ENCODE measurements around the gene ATP5MK. TPM values are rescaled to one million over a fixed set of nuclear protein-coding genes. Genes with fewer than 3 reads are reported as not detected.
A peak's percentile ranks its signal among the peaks of the same experiment; 100 is the strongest.

ATP5MK gene, protein sequence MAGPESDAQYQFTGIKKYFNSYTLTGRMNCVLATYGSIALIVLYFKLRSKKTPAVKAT
- total RNA-seq (100 to 1,000 TPM; 173 to 917 (median 329) TPM), polyA plus RNA-seq (1,000 to 10,000 TPM in 1 of 3 donors, 100 to 1,000 TPM in 2; 754 to 1,315 (median 756) TPM)
- long read RNA-seq, donor 1, transcript ATP5MD-204 (5 exons, 626 nt), result minor isoform, 11 of 628 reads
- long read RNA-seq, donor 1, transcript ATP5MD-203 (4 exons, 635 nt), result minor isoform, 9 of 628 reads
- long read RNA-seq, donor 1, transcript ATP5MD-201 (4 exons, 364 nt), result major isoform, 538 of 628 reads
- long read RNA-seq, donor 1, partial matches to known transcripts, result 53 of 628 reads
- long read RNA-seq, donor 1, other reads (novel, unspliced or antisense), result 13 of 628 reads
- long read RNA-seq, donor 2, transcript ATP5MD-201 (4 exons, 364 nt), result major isoform, 315 of 366 reads
- long read RNA-seq, donor 2, partial matches to known transcripts, result 42 of 366 reads
- long read RNA-seq, donor 2, other reads (novel, unspliced or antisense), result 0 of 366 reads
- long read RNA-seq, donor 3, transcript ATP5MD-201 (4 exons, 364 nt), result major isoform, 356 of 429 reads
- long read RNA-seq, donor 3, transcript ATP5MD-204 (5 exons, 626 nt), result minor isoform, 5 of 429 reads
- long read RNA-seq, donor 3, partial matches to known transcripts, result 52 of 429 reads
- long read RNA-seq, donor 3, other reads (novel, unspliced or antisense), result 11 of 429 reads
- long read RNA-seq, donor 4, transcript ATP5MD-201 (4 exons, 364 nt), result major isoform, 290 of 304 reads
- long read RNA-seq, donor 4, transcript ATP5MD-202 (5 exons, 560 nt), result minor isoform, 9 of 304 reads
- long read RNA-seq, donor 4, partial matches to known transcripts, result 1 of 304 reads
- long read RNA-seq, donor 4, other reads (novel, unspliced or antisense), result 4 of 304 reads
- long read RNA-seq, donor 5, transcript ATP5MD-201 (4 exons, 364 nt), result major isoform, 209 of 213 reads
- long read RNA-seq, donor 5, partial matches to known transcripts, result 0 of 213 reads
- long read RNA-seq, donor 5, other reads (novel, unspliced or antisense), result 1 of 213 reads
- long read RNA-seq, donor 6, transcript ATP5MD-201 (4 exons, 364 nt), result major isoform, 258 of 266 reads
- long read RNA-seq, donor 6, partial matches to known transcripts, result 1 of 266 reads
- long read RNA-seq, donor 6, other reads (novel, unspliced or antisense), result 3 of 266 reads
- long read RNA-seq, donor 7, transcript ATP5MD-201 (4 exons, 364 nt), result major isoform, 251 of 287 reads
- long read RNA-seq, donor 7, partial matches to known transcripts, result 30 of 287 reads
- long read RNA-seq, donor 7, other reads (novel, unspliced or antisense), result 0 of 287 reads
- long read RNA-seq, donor 8, transcript ATP5MD-204 (5 exons, 626 nt), result minor isoform, 26 of 428 reads
- long read RNA-seq, donor 8, transcript ATP5MD-201 (4 exons, 364 nt), result major isoform, 353 of 428 reads
- long read RNA-seq, donor 8, transcript ATP5MD-203 (4 exons, 635 nt), result minor isoform, 9 of 428 reads
- long read RNA-seq, donor 8, partial matches to known transcripts, result 30 of 428 reads
- long read RNA-seq, donor 8, other reads (novel, unspliced or antisense), result 10 of 428 reads
- long read RNA-seq, donor 9, transcript ATP5MD-201 (4 exons, 364 nt), result major isoform, 297 of 359 reads
- long read RNA-seq, donor 9, partial matches to known transcripts, result 41 of 359 reads
- long read RNA-seq, donor 9, other reads (novel, unspliced or antisense), result 12 of 359 reads
- long read RNA-seq, donor 10, transcript ATP5MD-201 (4 exons, 364 nt), result major isoform, 122 of 142 reads
- long read RNA-seq, donor 10, partial matches to known transcripts, result 13 of 142 reads
- long read RNA-seq, donor 10, other reads (novel, unspliced or antisense), result 0 of 142 reads

DNA sequence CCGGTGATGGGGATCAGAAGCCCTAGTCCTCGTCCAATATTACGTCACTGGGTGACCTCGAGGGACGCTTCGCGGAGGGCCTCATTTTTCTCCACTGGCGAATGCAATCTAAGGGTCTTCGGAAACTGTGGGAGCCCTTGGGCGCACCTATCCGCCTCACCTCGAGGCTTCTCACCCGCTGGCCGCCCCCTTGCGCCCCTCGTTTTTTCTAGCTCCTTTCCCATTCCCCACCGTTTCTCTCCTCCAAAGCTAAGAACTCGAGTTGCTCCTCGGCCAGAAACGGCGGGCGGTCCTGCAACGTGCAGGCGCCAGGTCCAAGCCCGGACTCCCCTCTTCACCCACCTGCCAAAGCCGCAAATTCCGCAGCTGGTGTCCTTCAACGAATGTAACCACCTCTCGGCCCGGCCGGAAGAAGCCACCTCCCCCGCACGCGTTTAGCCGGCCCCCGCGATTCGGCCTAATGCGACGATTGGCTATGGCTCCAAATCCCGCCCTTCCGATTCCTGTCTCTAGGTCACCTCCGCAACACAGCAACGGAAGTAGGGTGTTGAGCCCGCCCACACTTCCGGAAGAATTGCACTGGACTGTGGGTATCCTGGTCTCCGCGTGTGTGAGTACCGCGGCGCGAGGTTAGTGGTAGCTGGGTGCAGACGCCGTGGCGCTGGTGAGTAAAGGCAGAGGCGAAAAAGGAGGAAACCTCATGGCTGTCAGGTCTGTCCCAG is at the start of gene ATP5MK, which contains the start of gene PDCD11:
ATP5MK (minus strand) TSS at position 409 of the 722 bp plus-strand sequence. CDS start 4,018 bp downstream, outside the sequence.
PDCD11 (plus strand) TSS at position 560 of the 722 bp plus-strand sequence. CDS start 1,801 bp downstream, outside the sequence.
- DNase-seq, result peak; percentile 96 to 99 (median 98)
- intact Hi-C loops (cut with DNase I), result no loop called here
- no peaks in the 10 kb centered on the region for H3K27me3 ChIP-seq
- H3K27ac ChIP-seq, result peak within 1 kb of the TSS; percentile 74 to 90 (median 86)
- H3K36me3 ChIP-seq (replicated peaks in 1 of 2), result peaks cover 0 to 32% of the 10 kb centered on the region in 2 donors
- TF ChIP-seq, protein P1, sequence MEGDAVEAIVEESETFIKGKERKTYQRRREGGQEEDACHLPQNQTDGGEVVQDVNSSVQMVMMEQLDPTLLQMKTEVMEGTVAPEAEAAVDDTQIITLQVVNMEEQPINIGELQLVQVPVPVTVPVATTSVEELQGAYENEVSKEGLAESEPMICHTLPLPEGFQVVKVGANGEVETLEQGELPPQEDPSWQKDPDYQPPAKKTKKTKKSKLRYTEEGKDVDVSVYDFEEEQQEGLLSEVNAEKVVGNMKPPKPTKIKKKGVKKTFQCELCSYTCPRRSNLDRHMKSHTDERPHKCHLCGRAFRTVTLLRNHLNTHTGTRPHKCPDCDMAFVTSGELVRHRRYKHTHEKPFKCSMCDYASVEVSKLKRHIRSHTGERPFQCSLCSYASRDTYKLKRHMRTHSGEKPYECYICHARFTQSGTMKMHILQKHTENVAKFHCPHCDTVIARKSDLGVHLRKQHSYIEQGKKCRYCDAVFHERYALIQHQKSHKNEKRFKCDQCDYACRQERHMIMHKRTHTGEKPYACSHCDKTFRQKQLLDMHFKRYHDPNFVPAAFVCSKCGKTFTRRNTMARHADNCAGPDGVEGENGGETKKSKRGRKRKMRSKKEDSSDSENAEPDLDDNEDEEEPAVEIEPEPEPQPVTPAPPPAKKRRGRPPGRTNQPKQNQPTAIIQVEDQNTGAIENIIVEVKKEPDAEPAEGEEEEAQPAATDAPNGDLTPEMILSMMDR (IDR thresholded peaks at IDR 0.05), result peak in 1 of 6 experiments; percentile 9
- peak; percentile 31 to 83 for TF ChIP-seq POLR2A (IDR thresholded peaks at IDR 0.05)
- H3K4me1 ChIP-seq (replicated peaks in 1 of 2), result peaks cover 20 to 39% of the 10 kb centered on the region in 2 donors
- 0 to 1% (median 0%) methylated on average over 25 to 56 of the region's 56 CpGs for WGBS, 4 donors
- H3K4me3 ChIP-seq, result peak within 1 kb of the TSS; percentile 36 to 90 (median 81)
- no peaks in the 10 kb centered on the region for H3K9me3 ChIP-seq (replicated peaks in 1 of 3)

DNA sequence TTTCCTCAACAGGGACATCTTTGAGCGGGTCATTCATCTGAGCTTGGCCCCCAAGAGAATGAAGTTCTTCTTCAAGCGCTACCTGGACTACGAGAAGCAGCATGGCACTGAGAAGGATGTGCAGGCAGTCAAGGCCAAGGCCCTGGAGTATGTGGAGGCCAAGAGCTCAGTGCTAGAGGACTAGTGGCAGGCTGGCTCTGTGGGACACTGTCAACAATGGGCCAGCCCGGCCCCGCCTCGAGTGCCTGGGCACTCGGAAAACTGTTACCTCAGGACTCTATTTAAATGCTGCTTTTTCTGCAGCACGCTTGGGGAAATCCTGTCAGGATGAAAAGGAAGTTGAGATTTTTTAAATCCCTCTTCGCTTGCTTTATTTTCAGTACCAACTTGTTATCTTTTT is 49.1 kb upstream of the ATP5MK start:
- Histone ChIP-seq H3K36me3 (replicated peaks in 1 of 2) (peaks cover 0 to 84% of the 10 kb centered on the region in 2 donors), H3K27ac (peak overlapping the region; percentile 51 to 96 (median 93)), H3K27me3 (no peaks in the 10 kb centered on the region), H3K4me3 (no peak overlapping the region), H3K4me1 (replicated peaks in 1 of 2) (peaks cover 44 to 79% of the 10 kb centered on the region in 2 donors), H3K9me3 (replicated peaks in 1 of 3) (no peaks in the 10 kb centered on the region)
- 70 to 86% (median 74%) methylated on average over 6 to 9 of the region's 9 CpGs for WGBS, 4 donors
- intact Hi-C loops (cut with DNase I), result no loop called here
- DNase-seq, result no peak
- no peak for TF ChIP-seq POLR2A (IDR thresholded peaks at IDR 0.05)
- TF ChIP-seq, protein P1 (IDR thresholded peaks at IDR 0.05), result no peak

DNA sequence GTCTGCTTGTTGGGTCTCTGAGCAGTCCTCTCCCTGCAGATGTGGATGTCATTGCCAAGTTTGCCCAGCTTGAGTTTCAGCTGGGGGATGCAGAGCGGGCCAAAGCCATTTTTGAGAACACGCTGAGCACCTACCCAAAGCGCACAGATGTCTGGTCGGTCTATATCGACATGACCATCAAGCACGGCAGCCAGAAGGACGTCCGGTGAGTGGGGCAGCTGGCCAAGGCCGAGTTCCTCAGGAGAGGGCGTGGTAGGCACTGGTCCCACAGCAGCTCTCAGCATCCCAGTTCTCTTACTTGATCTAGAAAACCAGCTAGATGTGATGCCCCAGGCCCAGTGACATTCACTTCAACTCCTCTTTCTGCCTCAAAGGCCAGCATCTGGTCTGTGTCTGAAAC is 48.2 kb upstream of the ATP5MK start:
- peaks cover 0 to 83% of the 10 kb centered on the region in 2 donors for H3K36me3 ChIP-seq (replicated peaks in 1 of 2)
- no peak for TF ChIP-seq POLR2A (IDR thresholded peaks at IDR 0.05)
- TF ChIP-seq, protein P1 (IDR thresholded peaks at IDR 0.05), result no peak
- no peaks in the 10 kb centered on the region for H3K27me3 ChIP-seq
- no peak for DNase-seq
- intact Hi-C loops (cut with DNase I), result no loop called here
- H3K27ac ChIP-seq, result peak overlapping the region in 3 of 5 donors; percentile 93 to 96 (median 95)
- 52 to 77% (median 64%) methylated on average over 8 to 10 of the region's 10 CpGs for WGBS, 4 donors
- H3K9me3 ChIP-seq (replicated peaks in 1 of 3), result no peaks in the 10 kb centered on the region
- H3K4me3 ChIP-seq, result no peak overlapping the region
- peaks cover 43 to 71% of the 10 kb centered on the region in 2 donors for H3K4me1 ChIP-seq (replicated peaks in 1 of 2)

All from adrenal gland (tissue), 19 donors.